ENCODE results near the gene IL31RA. TPM values are rescaled to one million over a fixed set of nuclear protein-coding genes. Genes with fewer than 3 reads are reported as not detected.

The IL31RA gene
- total and polyA plus RNA-seq, 2 experiments from 2014 or later: not detected

DNA sequence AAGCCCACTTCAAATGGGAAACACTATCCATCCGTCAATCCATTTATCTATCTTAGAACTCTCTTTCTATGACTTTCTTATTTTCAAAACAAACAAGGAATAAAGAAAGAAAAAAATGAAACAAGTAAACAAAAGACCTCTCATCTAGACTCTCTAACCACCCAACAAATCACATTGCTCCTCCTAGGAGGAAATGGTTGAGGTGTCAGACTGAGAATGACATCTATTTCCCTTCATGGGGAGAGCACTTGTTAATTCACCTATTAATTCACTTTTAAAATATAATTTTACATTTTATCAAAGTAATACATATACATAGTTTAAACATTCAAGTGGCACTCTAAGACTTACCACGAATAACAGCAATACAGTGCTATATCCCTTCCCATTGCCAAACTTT, 2.4 kb upstream of the IL31RA start:
- no peaks in the 10 kb centered on the region for H3K36me3 Mint-ChIP-seq (ENCODE audit: low read depth)
- H3F3A ChIP-seq (replicated peaks; ENCODE audit: low read depth): no peaks in the 10 kb centered on the region
- H3K36me3 ChIP-seq (ENCODE audit: insufficient read depth): no peaks in the 10 kb centered on the region
- no peaks in the 10 kb centered on the region for H3K79me2 ChIP-seq (replicated peaks; ENCODE audit: insufficient read depth)
- peaks cover 6% of the 10 kb centered on the region; the same call in 2 of the 3 replicates for H3K9me3 Mint-ChIP-seq
- no peaks in the 10 kb centered on the region for H3K9me2 ChIP-seq (ENCODE audit: insufficient read depth)
- no peaks in the 10 kb centered on the region for H3K4me1 ChIP-seq (ENCODE audit: insufficient read depth)
- TF ChIP-seq EZH2 (IDR thresholded peaks at IDR 0.05; ENCODE audit: low read depth, unreplicated experiment): no peak
- no peak for TF ChIP-seq STAT1 (IDR thresholded peaks at IDR 0.05; ENCODE audit: unreplicated experiment)
- no peak for TF ChIP-seq JUNB (IDR thresholded peaks at IDR 0.05; ENCODE audit: unreplicated experiment)
- TF ChIP-seq CREB1 (CRISPR knock-in tag; IDR thresholded peaks at IDR 0.05; ENCODE audit: low read depth): no peak
- no peak for TF ChIP-seq POLR2AphosphoS5 (IDR thresholded peaks at IDR 0.05; ENCODE audit: low read depth)
- TF ChIP-seq, protein P1, sequence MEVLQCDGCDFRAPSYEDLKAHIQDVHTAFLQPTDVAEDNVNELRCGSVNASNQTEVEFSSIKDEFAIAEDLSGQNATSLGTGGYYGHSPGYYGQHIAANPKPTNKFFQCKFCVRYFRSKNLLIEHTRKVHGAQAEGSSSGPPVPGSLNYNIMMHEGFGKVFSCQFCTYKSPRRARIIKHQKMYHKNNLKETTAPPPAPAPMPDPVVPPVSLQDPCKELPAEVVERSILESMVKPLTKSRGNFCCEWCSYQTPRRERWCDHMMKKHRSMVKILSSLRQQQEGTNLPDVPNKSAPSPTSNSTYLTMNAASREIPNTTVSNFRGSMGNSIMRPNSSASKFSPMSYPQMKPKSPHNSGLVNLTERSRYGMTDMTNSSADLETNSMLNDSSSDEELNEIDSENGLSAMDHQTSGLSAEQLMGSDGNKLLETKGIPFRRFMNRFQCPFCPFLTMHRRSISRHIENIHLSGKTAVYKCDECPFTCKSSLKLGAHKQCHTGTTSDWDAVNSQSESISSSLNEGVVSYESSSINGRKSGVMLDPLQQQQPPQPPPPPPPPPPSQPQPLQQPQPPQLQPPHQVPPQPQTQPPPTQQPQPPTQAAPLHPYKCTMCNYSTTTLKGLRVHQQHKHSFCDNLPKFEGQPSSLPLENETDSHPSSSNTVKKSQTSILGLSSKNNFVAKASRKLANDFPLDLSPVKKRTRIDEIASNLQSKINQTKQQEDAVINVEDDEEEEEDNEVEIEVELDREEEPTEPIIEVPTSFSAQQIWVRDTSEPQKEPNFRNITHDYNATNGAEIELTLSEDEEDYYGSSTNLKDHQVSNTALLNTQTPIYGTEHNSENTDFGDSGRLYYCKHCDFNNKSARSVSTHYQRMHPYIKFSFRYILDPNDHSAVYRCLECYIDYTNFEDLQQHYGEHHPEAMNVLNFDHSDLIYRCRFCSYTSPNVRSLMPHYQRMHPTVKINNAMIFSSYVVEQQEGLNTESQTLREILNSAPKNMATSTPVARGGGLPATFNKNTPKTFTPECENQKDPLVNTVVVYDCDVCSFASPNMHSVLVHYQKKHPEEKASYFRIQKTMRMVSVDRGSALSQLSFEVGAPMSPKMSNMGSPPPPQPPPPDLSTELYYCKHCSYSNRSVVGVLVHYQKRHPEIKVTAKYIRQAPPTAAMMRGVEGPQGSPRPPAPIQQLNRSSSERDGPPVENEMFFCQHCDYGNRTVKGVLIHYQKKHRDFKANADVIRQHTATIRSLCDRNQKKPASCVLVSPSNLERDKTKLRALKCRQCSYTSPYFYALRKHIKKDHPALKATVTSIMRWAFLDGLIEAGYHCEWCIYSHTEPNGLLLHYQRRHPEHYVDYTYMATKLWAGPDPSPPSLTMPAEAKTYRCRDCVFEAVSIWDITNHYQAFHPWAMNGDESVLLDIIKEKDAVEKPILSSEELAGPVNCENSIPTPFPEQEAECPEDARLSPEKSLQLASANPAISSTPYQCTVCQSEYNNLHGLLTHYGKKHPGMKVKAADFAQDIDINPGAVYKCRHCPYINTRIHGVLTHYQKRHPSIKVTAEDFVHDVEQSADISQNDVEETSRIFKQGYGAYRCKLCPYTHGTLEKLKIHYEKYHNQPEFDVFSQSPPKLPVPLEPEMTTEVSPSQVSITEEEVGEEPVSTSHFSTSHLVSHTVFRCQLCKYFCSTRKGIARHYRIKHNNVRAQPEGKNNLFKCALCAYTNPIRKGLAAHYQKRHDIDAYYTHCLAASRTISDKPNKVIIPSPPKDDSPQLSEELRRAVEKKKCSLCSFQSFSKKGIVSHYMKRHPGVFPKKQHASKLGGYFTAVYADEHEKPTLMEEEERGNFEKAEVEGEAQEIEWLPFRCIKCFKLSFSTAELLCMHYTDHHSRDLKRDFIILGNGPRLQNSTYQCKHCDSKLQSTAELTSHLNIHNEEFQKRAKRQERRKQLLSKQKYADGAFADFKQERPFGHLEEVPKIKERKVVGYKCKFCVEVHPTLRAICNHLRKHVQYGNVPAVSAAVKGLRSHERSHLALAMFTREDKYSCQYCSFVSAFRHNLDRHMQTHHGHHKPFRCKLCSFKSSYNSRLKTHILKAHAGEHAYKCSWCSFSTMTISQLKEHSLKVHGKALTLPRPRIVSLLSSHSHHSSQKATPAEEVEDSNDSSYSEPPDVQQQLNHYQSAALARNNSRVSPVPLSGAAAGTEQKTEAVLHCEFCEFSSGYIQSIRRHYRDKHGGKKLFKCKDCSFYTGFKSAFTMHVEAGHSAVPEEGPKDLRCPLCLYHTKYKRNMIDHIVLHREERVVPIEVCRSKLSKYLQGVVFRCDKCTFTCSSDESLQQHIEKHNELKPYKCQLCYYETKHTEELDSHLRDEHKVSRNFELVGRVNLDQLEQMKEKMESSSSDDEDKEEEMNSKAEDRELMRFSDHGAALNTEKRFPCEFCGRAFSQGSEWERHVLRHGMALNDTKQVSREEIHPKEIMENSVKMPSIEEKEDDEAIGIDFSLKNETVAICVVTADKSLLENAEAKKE (CRISPR knock-in tag; IDR thresholded peaks at IDR 0.05): no peak
- TF ChIP-seq EZH2phosphoT487 (IDR thresholded peaks at IDR 0.05; ENCODE audit: unreplicated experiment): no peak
- TF ChIP-seq ZNF114 (CRISPR knock-in tag; IDR thresholded peaks at IDR 0.05): no peak
- TF ChIP-seq ETS1 (IDR thresholded peaks at IDR 0.05): no peak
- TF ChIP-seq, protein P2, sequence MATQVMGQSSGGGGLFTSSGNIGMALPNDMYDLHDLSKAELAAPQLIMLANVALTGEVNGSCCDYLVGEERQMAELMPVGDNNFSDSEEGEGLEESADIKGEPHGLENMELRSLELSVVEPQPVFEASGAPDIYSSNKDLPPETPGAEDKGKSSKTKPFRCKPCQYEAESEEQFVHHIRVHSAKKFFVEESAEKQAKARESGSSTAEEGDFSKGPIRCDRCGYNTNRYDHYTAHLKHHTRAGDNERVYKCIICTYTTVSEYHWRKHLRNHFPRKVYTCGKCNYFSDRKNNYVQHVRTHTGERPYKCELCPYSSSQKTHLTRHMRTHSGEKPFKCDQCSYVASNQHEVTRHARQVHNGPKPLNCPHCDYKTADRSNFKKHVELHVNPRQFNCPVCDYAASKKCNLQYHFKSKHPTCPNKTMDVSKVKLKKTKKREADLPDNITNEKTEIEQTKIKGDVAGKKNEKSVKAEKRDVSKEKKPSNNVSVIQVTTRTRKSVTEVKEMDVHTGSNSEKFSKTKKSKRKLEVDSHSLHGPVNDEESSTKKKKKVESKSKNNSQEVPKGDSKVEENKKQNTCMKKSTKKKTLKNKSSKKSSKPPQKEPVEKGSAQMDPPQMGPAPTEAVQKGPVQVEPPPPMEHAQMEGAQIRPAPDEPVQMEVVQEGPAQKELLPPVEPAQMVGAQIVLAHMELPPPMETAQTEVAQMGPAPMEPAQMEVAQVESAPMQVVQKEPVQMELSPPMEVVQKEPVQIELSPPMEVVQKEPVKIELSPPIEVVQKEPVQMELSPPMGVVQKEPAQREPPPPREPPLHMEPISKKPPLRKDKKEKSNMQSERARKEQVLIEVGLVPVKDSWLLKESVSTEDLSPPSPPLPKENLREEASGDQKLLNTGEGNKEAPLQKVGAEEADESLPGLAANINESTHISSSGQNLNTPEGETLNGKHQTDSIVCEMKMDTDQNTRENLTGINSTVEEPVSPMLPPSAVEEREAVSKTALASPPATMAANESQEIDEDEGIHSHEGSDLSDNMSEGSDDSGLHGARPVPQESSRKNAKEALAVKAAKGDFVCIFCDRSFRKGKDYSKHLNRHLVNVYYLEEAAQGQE (IDR thresholded peaks at IDR 0.05; ENCODE audit: unreplicated experiment): no peak
- TF ChIP-seq ZNF331 (CRISPR knock-in tag; IDR thresholded peaks at IDR 0.05; ENCODE audit: low read depth): no peak
- no peak for TF ChIP-seq NANOG (IDR thresholded peaks at IDR 0.05; ENCODE audit: borderline replicate concordance)
- TF ChIP-seq, protein P3, sequence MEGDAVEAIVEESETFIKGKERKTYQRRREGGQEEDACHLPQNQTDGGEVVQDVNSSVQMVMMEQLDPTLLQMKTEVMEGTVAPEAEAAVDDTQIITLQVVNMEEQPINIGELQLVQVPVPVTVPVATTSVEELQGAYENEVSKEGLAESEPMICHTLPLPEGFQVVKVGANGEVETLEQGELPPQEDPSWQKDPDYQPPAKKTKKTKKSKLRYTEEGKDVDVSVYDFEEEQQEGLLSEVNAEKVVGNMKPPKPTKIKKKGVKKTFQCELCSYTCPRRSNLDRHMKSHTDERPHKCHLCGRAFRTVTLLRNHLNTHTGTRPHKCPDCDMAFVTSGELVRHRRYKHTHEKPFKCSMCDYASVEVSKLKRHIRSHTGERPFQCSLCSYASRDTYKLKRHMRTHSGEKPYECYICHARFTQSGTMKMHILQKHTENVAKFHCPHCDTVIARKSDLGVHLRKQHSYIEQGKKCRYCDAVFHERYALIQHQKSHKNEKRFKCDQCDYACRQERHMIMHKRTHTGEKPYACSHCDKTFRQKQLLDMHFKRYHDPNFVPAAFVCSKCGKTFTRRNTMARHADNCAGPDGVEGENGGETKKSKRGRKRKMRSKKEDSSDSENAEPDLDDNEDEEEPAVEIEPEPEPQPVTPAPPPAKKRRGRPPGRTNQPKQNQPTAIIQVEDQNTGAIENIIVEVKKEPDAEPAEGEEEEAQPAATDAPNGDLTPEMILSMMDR (conservative IDR thresholded peaks at IDR 0.05; ENCODE audit: low read depth in 2 of 2): no peak
- H3K27ac Mint-ChIP-seq: no peak overlapping the region
- no peak overlapping the region for H3K4me3 Mint-ChIP-seq
- no peak overlapping the region for H2AFZ ChIP-seq
- H3K4me2 ChIP-seq: no peak overlapping the region
- no peak overlapping the region for H3K4me3 ChIP-seq
- no peaks in the 10 kb centered on the region for H3K27me3 Mint-ChIP-seq (ENCODE audit: insufficient read depth, low read depth, poor library complexity)
- ATAC-seq (no peak), DNase-seq (ENCODE audit: low spot score) (no peak)
- no peak overlapping the region for H3K27ac ChIP-seq (ENCODE audit: low read depth)
- H4K20me1 ChIP-seq (replicated peaks; ENCODE audit: insufficient read depth): no peaks in the 10 kb centered on the region
- H3K4me1 Mint-ChIP-seq: no peaks in the 10 kb centered on the region
- no peaks in the 10 kb centered on the region for H3K27me3 ChIP-seq (ENCODE audit: insufficient read depth)
